ENCODE data around the gene ARHGAP15. TPM values are rescaled to one million over a fixed set of nuclear protein-coding genes. Genes with fewer than 3 reads are reported as not detected.

ARHGAP15 gene
- total and polyA plus RNA-seq, 5 donors from 2014 or later = 242 to 285 (median 260) TPM

- H3K36me3 Mint-ChIP-seq = peaks cover 55% of the 10 kb centered on the region
Observed at GRCh38 chr2:143640826-143641225, 511.6 kb downstream of the ARHGAP15 start.

GRCh38 chr2:143645921-143646645, 516.9 kb downstream of the ARHGAP15 start:
- H3K9me3 Mint-ChIP-seq = peaks cover 0 to 19% (median 5%) of the 10 kb centered on the region in 7 donors
- Histone ChIP-seq H3K27me3 (ENCODE audit: control insufficient read depth, insufficient read depth, low read length) (no peaks in the 10 kb centered on the region), H3K4me1 (ENCODE audit: control insufficient read depth, insufficient read depth, low read length, poor library complexity, severe bottlenecking) (no peaks in the 10 kb centered on the region), H3K9me3 (ENCODE audit: control insufficient read depth in 2 of 2, low read length in 2 of 2) (peaks cover under 1 to 8% of the 10 kb centered on the region in 2 experiments), H3K4me3 (ENCODE audit: low read depth, low read length) (no peak overlapping the region), H3K27ac (ENCODE audit: insufficient read depth, low read length, poor library complexity, severe bottlenecking) (no peak overlapping the region), H3K36me3 (ENCODE audit: control insufficient read depth, insufficient read depth, low read length) (peaks cover 46% of the 10 kb centered on the region)
- peaks cover 0 to 17% (median 8%) of the 10 kb centered on the region in 4 donors for H3K4me1 Mint-ChIP-seq
- H3K27me3 Mint-ChIP-seq = no peaks in the 10 kb centered on the region
- no peak overlapping the region for H3K27ac Mint-ChIP-seq
- H3K36me3 Mint-ChIP-seq = peaks cover 71% of the 10 kb centered on the region
- no peak overlapping the region for H3K4me3 Mint-ChIP-seq
- no peak for ATAC-seq (ENCODE audit: low read depth in 2 of 2)
- DNase-seq = no peak

More at GRCh38 chr2:143640826-143641225, 511.6 kb downstream of the ARHGAP15 start:
- Mint-ChIP-seq H3K27ac (no peak overlapping the region), H3K4me1 (peaks cover 0 to 24% (median 6%) of the 10 kb centered on the region in 4 donors), H3K4me3 (peak overlapping the region in 1 of 4 donors; percentile 27), H3K9me3 (peaks cover 0 to 14% (median 2%) of the 10 kb centered on the region in 7 donors), H3K27me3 (no peaks in the 10 kb centered on the region)
- H3K4me3 ChIP-seq (ENCODE audit: low read depth, low read length) = no peak overlapping the region
- no peak overlapping the region for H3K27ac ChIP-seq (ENCODE audit: insufficient read depth, low read length, poor library complexity, severe bottlenecking)
- ATAC-seq (ENCODE audit: low read depth in 2 of 2) (no peak), DNase-seq (no peak)
- no peaks in the 10 kb centered on the region for H3K4me1 ChIP-seq (ENCODE audit: control insufficient read depth, insufficient read depth, low read length, poor library complexity, severe bottlenecking)
- peaks cover 0 to 4% of the 10 kb centered on the region in 2 experiments for H3K9me3 ChIP-seq (ENCODE audit: control insufficient read depth in 2 of 2, low read length in 2 of 2)
- peaks cover 43% of the 10 kb centered on the region for H3K36me3 ChIP-seq (ENCODE audit: control insufficient read depth, insufficient read depth, low read length)
- no peaks in the 10 kb centered on the region for H3K27me3 ChIP-seq (ENCODE audit: control insufficient read depth, insufficient read depth, low read length)

GRCh38 chr2:143649226-143649740, 520.1 kb downstream of the ARHGAP15 start:
- DNase-seq = no peak
- H3K4me3 ChIP-seq (ENCODE audit: low read depth, low read length) = no peak overlapping the region
- no peak overlapping the region for H3K4me3 Mint-ChIP-seq
- H3K27ac ChIP-seq (ENCODE audit: insufficient read depth, low read length, poor library complexity, severe bottlenecking) = no peak overlapping the region
- no peaks in the 10 kb centered on the region for H3K27me3 ChIP-seq (ENCODE audit: control insufficient read depth, insufficient read depth, low read length)
- H3K36me3 Mint-ChIP-seq = peaks cover 73% of the 10 kb centered on the region
- peaks cover 18 to 23% of the 10 kb centered on the region in 2 experiments for H3K9me3 ChIP-seq (ENCODE audit: control insufficient read depth in 2 of 2, low read length in 2 of 2)
- peaks cover 46% of the 10 kb centered on the region for H3K36me3 ChIP-seq (ENCODE audit: control insufficient read depth, insufficient read depth, low read length)
- no peaks in the 10 kb centered on the region for H3K27me3 Mint-ChIP-seq
- peaks cover 4 to 10% (median 7%) of the 10 kb centered on the region in 4 donors for H3K4me1 Mint-ChIP-seq
- no peaks in the 10 kb centered on the region for H3K4me1 ChIP-seq (ENCODE audit: control insufficient read depth, insufficient read depth, low read length, poor library complexity, severe bottlenecking)
- no peak overlapping the region for H3K27ac Mint-ChIP-seq
- H3K9me3 Mint-ChIP-seq = peaks cover 0 to 36% (median 8%) of the 10 kb centered on the region in 7 donors
- no peak for ATAC-seq (ENCODE audit: low read depth in 2 of 2)

- Mint-ChIP-seq H3K4me1 (peaks cover 15 to 25% (median 18%) of the 10 kb centered on the region in 4 donors), H3K9me3 (peaks cover 0 to 38% (median 10%) of the 10 kb centered on the region in 7 donors), H3K36me3 (peaks cover 72% of the 10 kb centered on the region), H3K27ac (no peak overlapping the region), H3K27me3 (no peaks in the 10 kb centered on the region), H3K4me3 (peak overlapping the region in 1 of 4 donors; percentile 10)
- Histone ChIP-seq H3K4me3 (ENCODE audit: low read depth, low read length) (no peak overlapping the region), H3K36me3 (ENCODE audit: control insufficient read depth, insufficient read depth, low read length) (peaks cover 36% of the 10 kb centered on the region), H3K9me3 (ENCODE audit: control insufficient read depth in 2 of 2, low read length in 2 of 2) (peaks cover 18 to 23% of the 10 kb centered on the region in 2 experiments), H3K27me3 (ENCODE audit: control insufficient read depth, insufficient read depth, low read length) (no peaks in the 10 kb centered on the region), H3K27ac (ENCODE audit: insufficient read depth, low read length, poor library complexity, severe bottlenecking) (no peak overlapping the region), H3K4me1 (ENCODE audit: control insufficient read depth, insufficient read depth, low read length, poor library complexity, severe bottlenecking) (peaks cover 7% of the 10 kb centered on the region)
- no peak for ATAC-seq (ENCODE audit: low read depth in 2 of 2)
- DNase-seq = no peak
Observed at GRCh38 chr2:143652692-143653091, 523.5 kb downstream of the ARHGAP15 start.

- H3K27ac Mint-ChIP-seq = peak overlapping the region in 1 of 3 donors; percentile 14
- H3K27me3 Mint-ChIP-seq = no peaks in the 10 kb centered on the region
- Histone ChIP-seq H3K9me3 (ENCODE audit: control insufficient read depth in 2 of 2, low read length in 2 of 2) (no peaks in the 10 kb centered on the region), H3K36me3 (ENCODE audit: control insufficient read depth, insufficient read depth, low read length) (peaks cover 9% of the 10 kb centered on the region), H3K27me3 (ENCODE audit: control insufficient read depth, insufficient read depth, low read length) (no peaks in the 10 kb centered on the region), H3K4me3 (ENCODE audit: low read depth, low read length) (no peak overlapping the region), H3K4me1 (ENCODE audit: control insufficient read depth, insufficient read depth, low read length, poor library complexity, severe bottlenecking) (no peaks in the 10 kb centered on the region), H3K27ac (ENCODE audit: insufficient read depth, low read length, poor library complexity, severe bottlenecking) (no peak overlapping the region)
- peaks cover 0 to 6% (median 0%) of the 10 kb centered on the region in 7 donors for H3K9me3 Mint-ChIP-seq
- H3K4me1 Mint-ChIP-seq = no peaks in the 10 kb centered on the region
- ATAC-seq (ENCODE audit: low read depth in 2 of 2) (no peak), DNase-seq (no peak)
- H3K4me3 Mint-ChIP-seq = no peak overlapping the region
- H3K36me3 Mint-ChIP-seq = peaks cover 18% of the 10 kb centered on the region
Observed at GRCh38 chr2:143668234-143668633, 539.0 kb downstream of the ARHGAP15 start.

GRCh38 chr2:143674051-143674450, 544.8 kb downstream of the ARHGAP15 start:
- Histone ChIP-seq H3K9me3 (ENCODE audit: control insufficient read depth in 2 of 2, low read length in 2 of 2) (no peaks in the 10 kb centered on the region), H3K4me1 (ENCODE audit: control insufficient read depth, insufficient read depth, low read length, poor library complexity, severe bottlenecking) (no peaks in the 10 kb centered on the region), H3K4me3 (ENCODE audit: low read depth, low read length) (no peak overlapping the region), H3K27me3 (ENCODE audit: control insufficient read depth, insufficient read depth, low read length) (no peaks in the 10 kb centered on the region), H3K36me3 (ENCODE audit: control insufficient read depth, insufficient read depth, low read length) (peaks cover 15% of the 10 kb centered on the region), H3K27ac (ENCODE audit: insufficient read depth, low read length, poor library complexity, severe bottlenecking) (no peak overlapping the region)
- H3K4me1 Mint-ChIP-seq = peaks cover 10 to 16% (median 13%) of the 10 kb centered on the region in 4 donors
- H3K27ac Mint-ChIP-seq = no peak overlapping the region
- DNase-seq (no peak), ATAC-seq (ENCODE audit: low read depth in 2 of 2) (no peak)
- H3K4me3 Mint-ChIP-seq = no peak overlapping the region
- peaks cover 45% of the 10 kb centered on the region for H3K36me3 Mint-ChIP-seq
- H3K27me3 Mint-ChIP-seq = no peaks in the 10 kb centered on the region
- H3K9me3 Mint-ChIP-seq = peaks cover 0 to 2% (median 0%) of the 10 kb centered on the region in 7 donors

GRCh38 chr2:143675021-143675420, 545.8 kb downstream of the ARHGAP15 start:
- Mint-ChIP-seq H3K36me3 (peaks cover 43% of the 10 kb centered on the region), H3K27ac (no peak overlapping the region), H3K27me3 (no peaks in the 10 kb centered on the region), H3K4me1 (peaks cover 10 to 19% (median 16%) of the 10 kb centered on the region in 4 donors), H3K4me3 (no peak overlapping the region), H3K9me3 (peaks cover 0 to 2% (median 0%) of the 10 kb centered on the region in 7 donors)
- H3K27ac ChIP-seq (ENCODE audit: insufficient read depth, low read length, poor library complexity, severe bottlenecking) = no peak overlapping the region
- H3K9me3 ChIP-seq (ENCODE audit: control insufficient read depth in 2 of 2, low read length in 2 of 2) = no peaks in the 10 kb centered on the region
- no peaks in the 10 kb centered on the region for H3K4me1 ChIP-seq (ENCODE audit: control insufficient read depth, insufficient read depth, low read length, poor library complexity, severe bottlenecking)
- ATAC-seq (ENCODE audit: low read depth in 2 of 2) = no peak
- H3K36me3 ChIP-seq (ENCODE audit: control insufficient read depth, insufficient read depth, low read length) = peaks cover 15% of the 10 kb centered on the region
- no peak for DNase-seq
- H3K4me3 ChIP-seq (ENCODE audit: low read depth, low read length) = no peak overlapping the region
- no peaks in the 10 kb centered on the region for H3K27me3 ChIP-seq (ENCODE audit: control insufficient read depth, insufficient read depth, low read length)

Data from CD4-positive, CD25-positive, alpha-beta regulatory T cell (primary cell).